Nephron (organoid): ENCODE results near the gene PACS1.

Experiments used
- H3K27ac Mint-ChIP-seq, 3 experiments: 2 replicates each; pipeline ENCODE4 v1.8.0; 2020; ENCODE audit warnings: mixed read lengths in 3 of 3, mild to moderate bottlenecking in 2 of 3, moderate library complexity in 1 of 3
- H3K27me3 Mint-ChIP-seq: 2 replicates; pipeline ENCODE4 v1.8.0; 2021; ENCODE audit warnings: low read depth, mild to moderate bottlenecking, moderate library complexity, mixed read lengths
- H3K36me3 Mint-ChIP-seq: 2 replicates; pipeline ENCODE4 v1.8.0; 2020; ENCODE audit warnings: low read depth, mixed read lengths
- H3K4me1 Mint-ChIP-seq: 2 replicates; pipeline ENCODE4 v1.8.0; 2020; ENCODE audit warnings: mixed read lengths
- H3K4me3 Mint-ChIP-seq, 3 experiments: 2 replicates each; pipeline ENCODE4 v1.8.0; 2020; ENCODE audit warnings: mild to moderate bottlenecking in 3 of 3, mixed read lengths in 3 of 3, moderate library complexity in 2 of 3
- H3K9me3 Mint-ChIP-seq: 2 replicates; pipeline ENCODE4 v1.8.0; 2020; ENCODE audit warnings: mixed read lengths
- TF ChIP-seq, protein P1 (sequence below), 3 experiments: fragments of 200-600 bp; sonication (generic); IDR thresholded peaks; one replicate each; pipeline ENCODE4 v1.5.0; 2021; ENCODE audit warnings: antibody characterized with exemption in 3 of 3; ENCODE audit not compliant: unreplicated experiment in 3 of 3

The PACS1 gene

DNA sequence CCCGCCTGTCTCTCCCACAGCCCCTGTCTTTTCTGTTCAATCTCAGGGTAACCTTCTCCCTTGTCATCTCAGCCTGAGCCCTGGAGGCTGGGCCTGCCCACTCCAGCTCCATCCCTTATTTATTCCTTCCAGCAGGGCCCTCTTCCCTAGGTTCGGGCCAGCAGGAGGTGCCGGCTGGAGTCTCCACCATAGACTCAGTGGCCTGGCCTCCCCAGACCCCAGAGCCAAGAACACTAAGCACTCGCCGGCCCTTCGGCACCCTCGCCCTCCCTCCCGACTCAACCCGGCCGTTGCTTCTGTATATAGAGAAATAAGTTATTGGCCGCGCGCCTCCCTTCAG, 196.9 kb downstream of the PACS1 start:
- no peaks in the 10 kb centered on the region for H3K27me3 Mint-ChIP-seq

DNA sequence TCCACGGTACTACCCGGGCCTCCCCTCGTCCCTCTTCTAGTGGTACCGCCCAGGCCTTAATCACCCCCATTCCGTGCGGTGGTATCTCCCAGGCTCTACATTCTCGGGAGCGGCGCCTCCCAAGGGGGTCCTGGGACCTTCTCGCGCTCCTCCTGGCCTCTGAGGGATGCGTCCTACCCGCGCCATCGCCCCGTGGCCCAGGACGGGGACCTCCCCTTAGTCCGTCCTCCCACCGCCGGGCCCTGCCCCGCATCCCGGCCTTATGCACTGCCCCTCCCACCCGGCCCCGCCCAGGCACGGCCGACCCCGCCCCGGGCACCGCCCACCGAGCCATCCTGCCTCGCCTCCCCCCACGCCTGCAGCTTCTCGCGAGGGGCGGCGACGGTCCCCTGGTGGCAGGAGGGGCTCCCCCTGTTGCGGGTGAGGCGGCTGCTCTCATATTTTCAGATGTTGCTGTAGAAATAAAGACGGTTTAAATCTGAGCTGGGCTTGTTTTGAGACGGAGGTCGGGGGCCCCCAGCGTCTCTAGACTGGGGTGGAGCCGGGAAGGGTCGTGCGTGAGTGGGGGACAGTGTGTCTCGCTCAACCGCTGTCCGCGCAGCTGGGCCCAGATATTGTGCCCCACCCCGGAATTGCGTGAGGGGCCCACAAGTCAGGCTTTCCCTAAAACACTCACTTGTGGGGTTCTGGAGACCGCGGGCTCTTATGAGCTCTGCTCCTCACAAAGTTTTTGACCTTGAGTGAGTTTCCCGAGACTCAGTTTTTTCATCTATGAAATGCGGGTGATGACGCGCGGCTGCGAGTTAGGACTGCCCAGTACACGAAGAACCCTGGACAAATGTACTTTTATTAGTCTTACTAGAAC, 197.5 kb downstream of the PACS1 start:
- TF ChIP-seq, protein P1, sequence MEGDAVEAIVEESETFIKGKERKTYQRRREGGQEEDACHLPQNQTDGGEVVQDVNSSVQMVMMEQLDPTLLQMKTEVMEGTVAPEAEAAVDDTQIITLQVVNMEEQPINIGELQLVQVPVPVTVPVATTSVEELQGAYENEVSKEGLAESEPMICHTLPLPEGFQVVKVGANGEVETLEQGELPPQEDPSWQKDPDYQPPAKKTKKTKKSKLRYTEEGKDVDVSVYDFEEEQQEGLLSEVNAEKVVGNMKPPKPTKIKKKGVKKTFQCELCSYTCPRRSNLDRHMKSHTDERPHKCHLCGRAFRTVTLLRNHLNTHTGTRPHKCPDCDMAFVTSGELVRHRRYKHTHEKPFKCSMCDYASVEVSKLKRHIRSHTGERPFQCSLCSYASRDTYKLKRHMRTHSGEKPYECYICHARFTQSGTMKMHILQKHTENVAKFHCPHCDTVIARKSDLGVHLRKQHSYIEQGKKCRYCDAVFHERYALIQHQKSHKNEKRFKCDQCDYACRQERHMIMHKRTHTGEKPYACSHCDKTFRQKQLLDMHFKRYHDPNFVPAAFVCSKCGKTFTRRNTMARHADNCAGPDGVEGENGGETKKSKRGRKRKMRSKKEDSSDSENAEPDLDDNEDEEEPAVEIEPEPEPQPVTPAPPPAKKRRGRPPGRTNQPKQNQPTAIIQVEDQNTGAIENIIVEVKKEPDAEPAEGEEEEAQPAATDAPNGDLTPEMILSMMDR (IDR thresholded peaks at IDR 0.05; ENCODE audit: unreplicated experiment in 3 of 3), result peak in 1 of 3 experiments; percentile 10
- Mint-ChIP-seq H3K27ac (peak overlapping the region; percentile 87 to 99 (median 97)), H3K4me1 (peaks cover 11% of the 10 kb centered on the region), H3K4me3 (peak overlapping the region; percentile 94 to 96 (median 96)), H3K27me3 (no peaks in the 10 kb centered on the region), H3K9me3 (no peaks in the 10 kb centered on the region), H3K36me3 (peaks cover 29% of the 10 kb centered on the region)

More for the DNA sequence above, 196.9 kb downstream of the PACS1 start:
- H3K36me3 Mint-ChIP-seq, result peaks cover 28% of the 10 kb centered on the region
- H3K27ac Mint-ChIP-seq, result peak overlapping the region; percentile 87 to 99 (median 97)
- peaks cover 11% of the 10 kb centered on the region for H3K4me1 Mint-ChIP-seq
- no peaks in the 10 kb centered on the region for H3K9me3 Mint-ChIP-seq
- TF ChIP-seq, protein P1 (IDR thresholded peaks at IDR 0.05; ENCODE audit: unreplicated experiment in 3 of 3), result no peak
- peak overlapping the region; percentile 94 to 96 (median 96) for H3K4me3 Mint-ChIP-seq

DNA sequence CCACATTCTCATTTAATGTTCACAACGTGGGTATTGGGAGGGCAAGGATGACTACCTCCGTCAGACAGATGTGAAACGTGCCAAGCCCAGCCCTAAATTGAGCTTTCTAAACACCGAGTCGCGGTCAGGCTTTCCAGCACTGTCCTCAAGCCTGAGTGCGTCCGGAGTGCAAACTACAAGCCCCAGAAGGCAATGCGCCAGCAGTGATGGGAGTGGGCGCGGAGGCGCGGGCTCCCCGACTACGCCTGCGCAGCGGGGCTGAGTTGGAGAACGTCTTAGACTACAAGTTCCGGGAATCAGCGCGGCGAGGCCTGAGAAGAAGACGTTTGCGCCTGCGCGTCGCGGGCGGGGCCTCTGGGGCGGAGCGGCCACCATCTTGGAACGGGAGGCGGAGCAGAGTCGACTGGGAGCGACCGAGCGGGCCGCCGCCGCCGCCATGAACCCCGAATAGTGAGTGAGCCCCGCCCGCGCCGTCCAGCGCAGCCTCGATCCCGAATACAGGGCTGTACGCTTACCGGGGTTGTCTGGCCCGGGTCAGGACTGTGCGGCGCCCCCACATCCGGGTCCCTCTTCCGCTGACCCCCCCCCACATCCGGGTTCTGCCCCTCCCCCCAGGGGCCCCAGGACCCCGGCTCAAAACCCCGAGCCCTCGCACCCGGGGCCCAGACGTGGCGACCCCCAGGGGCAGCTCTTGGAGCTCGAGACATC, 198.3 kb downstream of the PACS1 start, which contains the start of gene RAB1B:
Gene RAB1B, plus strand, starts transcription at position 396 of the 708 bp plus-strand sequence. Its CDS starts 41 bp downstream, at position 437.
- Mint-ChIP-seq H3K36me3 (peaks cover 29% of the 10 kb centered on the region), H3K9me3 (no peaks in the 10 kb centered on the region), H3K27me3 (no peaks in the 10 kb centered on the region), H3K27ac (peak within 1 kb of the TSS; percentile 87 to 99 (median 97)), H3K4me1 (peaks cover 14% of the 10 kb centered on the region), H3K4me3 (peak within 1 kb of the TSS; percentile 94 to 96 (median 96))
- TF ChIP-seq, protein P1 (IDR thresholded peaks at IDR 0.05; ENCODE audit: unreplicated experiment in 3 of 3), result no peak

DNA sequence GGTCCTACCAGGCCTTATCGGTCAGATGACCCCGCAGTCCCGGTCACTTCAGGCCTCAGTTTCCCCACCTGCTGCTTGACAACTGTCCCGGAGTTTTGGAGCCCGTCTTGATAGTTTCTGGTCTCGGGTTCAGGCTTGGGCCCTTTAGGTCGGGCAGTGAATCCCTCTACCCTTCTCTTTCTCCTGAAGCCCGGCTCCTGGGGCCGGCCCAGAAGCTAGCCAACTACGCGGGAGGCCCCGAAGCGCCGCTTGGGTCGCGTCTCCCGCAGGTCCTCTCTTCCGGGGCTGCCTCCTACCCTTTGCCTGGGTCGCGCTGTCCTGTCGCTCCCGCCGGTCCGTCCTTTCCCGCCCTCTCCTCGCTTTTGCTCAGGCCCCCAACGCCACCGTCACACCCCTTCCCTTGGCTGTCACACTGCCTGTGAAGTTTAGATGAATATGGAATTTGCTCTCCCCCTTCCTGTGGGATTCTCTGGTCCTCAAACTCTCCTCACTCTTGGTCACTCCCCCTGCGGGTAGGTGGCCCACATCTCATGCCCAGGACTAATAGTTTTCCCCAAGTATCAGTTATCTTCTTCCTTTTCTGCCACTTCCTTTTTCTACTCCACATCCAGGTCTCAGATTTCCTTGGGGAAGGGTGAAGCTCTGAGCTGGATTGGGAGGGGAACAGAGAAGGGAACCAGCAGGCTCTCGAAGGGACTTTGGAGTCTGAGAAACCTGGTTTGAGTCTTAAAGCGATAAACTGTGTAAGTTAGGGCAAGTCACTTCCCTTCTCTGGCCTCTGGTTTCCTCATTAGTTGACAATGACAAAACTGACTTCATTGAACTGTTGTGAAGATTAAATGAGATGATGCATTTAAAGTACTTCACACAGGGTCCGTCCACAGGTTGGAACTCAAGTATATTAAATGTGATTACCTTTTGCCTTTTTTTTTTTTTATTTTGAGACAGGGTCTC, 199.2 kb downstream of the PACS1 start:
- H3K4me1 Mint-ChIP-seq, result peaks cover 20% of the 10 kb centered on the region
- H3K27ac Mint-ChIP-seq, result peak overlapping the region; percentile 87 to 97 (median 96)
- H3K36me3 Mint-ChIP-seq, result peaks cover 33% of the 10 kb centered on the region
- peak overlapping the region; percentile 94 to 96 (median 96) for H3K4me3 Mint-ChIP-seq
- H3K27me3 Mint-ChIP-seq, result no peaks in the 10 kb centered on the region
- H3K9me3 Mint-ChIP-seq, result no peaks in the 10 kb centered on the region
- TF ChIP-seq, protein P1 (IDR thresholded peaks at IDR 0.05; ENCODE audit: unreplicated experiment in 3 of 3), result peak in 2 of 3 experiments; percentile 9 to 17

DNA sequence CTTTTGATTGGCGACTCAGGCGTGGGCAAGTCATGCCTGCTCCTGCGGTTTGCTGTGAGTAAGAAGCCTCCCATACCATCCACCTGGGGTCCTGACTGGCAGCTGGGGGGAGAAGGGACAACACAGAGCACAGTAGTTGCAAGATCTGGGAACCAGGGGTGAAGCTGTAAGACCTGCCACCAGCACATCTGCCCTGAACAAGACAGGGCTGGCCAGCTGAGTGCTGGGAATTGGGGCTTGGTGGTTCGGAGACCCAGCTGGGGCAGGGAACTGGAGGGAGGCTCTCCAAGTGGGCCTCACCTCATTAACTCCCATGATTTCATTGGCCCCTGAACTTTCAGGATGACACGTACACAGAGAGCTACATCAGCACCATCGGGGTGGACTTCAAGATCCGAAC, 201.7 kb downstream of the PACS1 start:
- Mint-ChIP-seq H3K4me1 (peaks cover 33% of the 10 kb centered on the region), H3K9me3 (no peaks in the 10 kb centered on the region), H3K27me3 (no peaks in the 10 kb centered on the region), H3K4me3 (peak overlapping the region; percentile 40 to 59 (median 47)), H3K27ac (no peak overlapping the region), H3K36me3 (peaks cover 41% of the 10 kb centered on the region)
- TF ChIP-seq, protein P1 (IDR thresholded peaks at IDR 0.05; ENCODE audit: unreplicated experiment in 3 of 3), result no peak
